K562 (cell line): Measurements from ENCODE around the gene TBC1D2. TPM values are rescaled to one million over a fixed set of nuclear protein-coding genes. Genes with fewer than 3 reads are reported as not detected.

Experiments
- E2F1 ChIP-seq: sonication (generic); formaldehyde crosslinking; IDR thresholded peaks from 2 replicates; pipeline ENCODE4 v1.8.1; 2023; ENCODE audit warnings: mild to moderate bottlenecking, missing genetic modification reagents, moderate library complexity
- ESRRA ChIP-seq: fragments of 450-650 bp; IDR thresholded peaks from 2 replicates; pipeline ENCODE4 v1.6.1; 2014; ENCODE audit warnings: low read depth, mild to moderate bottlenecking, moderate library complexity, borderline replicate concordance
- FOXA3 ChIP-seq, 2 experiments: fragments of 450-650 bp in 1 of 2; sonication (generic) in 1 of 2; formaldehyde crosslinking; IDR thresholded peaks in 1 of 2; conservative IDR thresholded peaks in 1 of 2; 2 replicates each; pipeline versions ENCODE4 v1.4.0 to v1.8.0; 2020 to 2022; ENCODE audit warnings: mild to moderate bottlenecking in 2 of 2, missing genetic modification reagents in 1 of 2
- GABPA ChIP-seq: fragments of 200-800 bp; sonication (Bioruptor generic); conservative IDR thresholded peaks from 2 replicates; pipeline ENCODE4 v1.6.1; 2016; ENCODE audit warnings: low read depth, missing genetic modification characterization, missing compliant biosample characterization
- GATAD2B ChIP-seq: fragments of 450-650 bp; IDR thresholded peaks from 2 replicates; pipeline ENCODE4 v1.6.1; 2017; ENCODE audit warnings: mild to moderate bottlenecking, borderline replicate concordance
- HMGXB4 ChIP-seq: sonication (generic); formaldehyde crosslinking; IDR thresholded peaks from 2 replicates; pipeline ENCODE4 v1.8.1; 2023; ENCODE audit warnings: mild to moderate bottlenecking, missing genetic modification reagents
- KAT2B ChIP-seq: IDR thresholded peaks from one replicate; pipeline ENCODE4 v1.6.1; 2012; ENCODE audit warnings: low read depth, mild to moderate bottlenecking, control low read depth, inconsistent platforms, low read length, moderate library complexity
- MED1 ChIP-seq: sonication (generic); formaldehyde crosslinking; IDR thresholded peaks from 2 replicates; pipeline ENCODE4 v1.8.1; 2023; ENCODE audit warnings: missing genetic modification reagents, borderline replicate concordance
- MTA3 ChIP-seq: fragments of 450-650 bp; formaldehyde crosslinking; IDR thresholded peaks from 2 replicates; pipeline ENCODE4 v1.6.1; 2017; ENCODE audit warnings: mild to moderate bottlenecking, borderline replicate concordance
- NR2C1 ChIP-seq, 2 experiments: fragments of 450-650 bp; IDR thresholded peaks; 2 replicates each; pipeline ENCODE4 v1.6.1; 2017; ENCODE audit warnings: mild to moderate bottlenecking in 2 of 2, antibody characterized with exemption in 1 of 2, inconsistent platforms in 1 of 2, missing compliant biosample characterization in 1 of 2, missing genetic modification characterization in 1 of 2
- NR4A1 ChIP-seq, 2 experiments: fragments of 250-450 bp in 1 of 2; fragments of 450-650 bp in 1 of 2; sonication (Bioruptor Pico) in 1 of 2; IDR thresholded peaks; 2 replicates each; pipeline versions ENCODE4 v1.4.0 to v1.6.1; 2016 to 2020; ENCODE audit warnings: mild to moderate bottlenecking in 2 of 2, missing compliant biosample characterization in 1 of 2, missing genetic modification characterization in 1 of 2, moderate library complexity in 1 of 2
- PHF21A ChIP-seq: fragments of 450-650 bp; IDR thresholded peaks from 2 replicates; pipeline ENCODE4 v1.6.1; 2017; ENCODE audit warnings: low read depth, borderline replicate concordance
- RB1 ChIP-seq: fragments of 450-650 bp; IDR thresholded peaks from 2 replicates; pipeline ENCODE4 v1.6.1; 2017; ENCODE audit warnings: low read depth, mild to moderate bottlenecking
- RNF2 ChIP-seq: sonication (generic); IDR thresholded peaks from 2 replicates; pipeline ENCODE4 v1.6.1; 2016
- TBL1XR1 ChIP-seq, 2 experiments: IDR thresholded peaks; 2 replicates each; pipeline ENCODE4 v1.6.1; 2012; ENCODE audit warnings: improper control_type of control experiment in 2 of 2, low read length in 2 of 2, mild to moderate bottlenecking in 1 of 2
- TFAP4 ChIP-seq: sonication (generic); formaldehyde crosslinking; IDR thresholded peaks from 2 replicates; pipeline ENCODE4 v1.8.0; 2022; ENCODE audit warnings: missing genetic modification reagents, mild to moderate bottlenecking, moderate library complexity, borderline replicate concordance
- TOE1 ChIP-seq, 2 experiments: fragments of 450-650 bp in 1 of 2; sonication (generic) in 1 of 2; formaldehyde crosslinking in 1 of 2; IDR thresholded peaks; 2 replicates each; pipeline versions ENCODE4 v1.7.1 to v1.8.0; 2016 to 2022; ENCODE audit warnings: borderline replicate concordance in 2 of 2, mild to moderate bottlenecking in 2 of 2, antibody characterized with exemption in 1 of 2, inconsistent platforms in 1 of 2, low read depth in 1 of 2, missing genetic modification reagents in 1 of 2, moderate library complexity in 1 of 2
- ZNF395 ChIP-seq: fragments of 200-800 bp; sonication (Bioruptor generic); IDR thresholded peaks from 2 replicates; pipeline ENCODE4 v1.6.1; 2017; ENCODE audit warnings: missing genetic modification characterization, missing compliant biosample characterization
- ZNF830 ChIP-seq: fragments of 250-450 bp; sonication (Bioruptor Pico); IDR thresholded peaks from 2 replicates; pipeline ENCODE4 v1.5.0; 2021; ENCODE audit warnings: mild to moderate bottlenecking
- ZSCAN29 ChIP-seq: fragments of 450-650 bp; IDR thresholded peaks from 2 replicates; pipeline ENCODE4 v1.6.1; 2017
- polyA plus RNA-seq, 8 experiments: library from polyadenylated mRNA; depleted of rRNA in 4 of 8; stranded (reverse) in 5 of 8; unstranded in 3 of 8; fragments of >200 nt; fragmentation: Nextera tagmentation in 2 of 8; fragmentation: Illumina TruSeq in 1 of 8; extraction: Ambion mirVana in 2 of 8; extraction: Trizol in 1 of 8; gene quantifications; 2 replicates each; pipeline versions ENCODE4 v1.2.1 to v1.2.3, GENCODE V29; 2011 to 2014; ENCODE audit warnings: inconsistent platforms in 1 of 8, missing spikeins in 1 of 8
- total RNA-seq, 7 experiments: library from RNA; depleted of rRNA in 6 of 7; stranded (reverse); fragments of >200 nt in 6 of 7; fragmentation: Illumina TruSeq in 2 of 7; extraction: Trizol in 2 of 7; gene quantifications; 2 replicates each; pipeline versions ENCODE4 v1.2.1 to v1.2.3, GENCODE V29; 2011 to 2021; ENCODE audit warnings: low replicate concordance in 1 of 7

The TBC1D2 gene
- total and polyA plus RNA-seq, 9 of the 15 experiments (the other 6 are each of a cell fraction or from before 2014, with no cell fraction given), result 0.10 to 7.0 (median 2.5) TPM

- TF ChIP-seq TFAP4 (CRISPR knock-in tag), result peak; percentile 40; the same call in 1 of the 2 replicates
- TF ChIP-seq ZSCAN29, result no peak
- TF ChIP-seq NR4A1 (CRISPR knock-in tag; IDR thresholded peaks at IDR 0.05), result 0 out of 2 replicates have a peak, but pooled peaks have one; percentile 9
- no peak for TF ChIP-seq NR4A1 (tag; IDR thresholded peaks at IDR 0.05)
- peak; percentile 81 for TF ChIP-seq E2F1
- peak; percentile 36; the same call in 1 of the 2 replicates for TF ChIP-seq GABPA (tag)
- TF ChIP-seq TBL1XR1 (IDR thresholded peaks at IDR 0.05; ENCODE audit: low read length in 2 of 2), result no peak
- peak; percentile 41; the same call in 1 of the 2 replicates for TF ChIP-seq RNF2
- TF ChIP-seq PHF21A, result peak; percentile 9; the same call in 1 of the 2 replicates
- peak in 1 of 2 experiments; percentile 64; a peak in 1 of 4 replicates for TF ChIP-seq FOXA3 (CRISPR knock-in tag; conservative IDR thresholded peaks at IDR 0.05 in 1 of 2, IDR thresholded peaks at IDR 0.05 in 1 of 2)
- TF ChIP-seq RB1, result peak; percentile 50
- TF ChIP-seq MTA3, result peak; percentile 84; the same call in 1 of the 2 replicates
- TF ChIP-seq TOE1 (IDR thresholded peaks at IDR 0.05; ENCODE audit: borderline replicate concordance), result peak; percentile 38; the same call in 1 of the 2 replicates
- TF ChIP-seq TOE1 (CRISPR knock-in tag; IDR thresholded peaks at IDR 0.05; ENCODE audit: borderline replicate concordance, low read depth), result peak; percentile 52; the same call in 1 of the 2 replicates
- TF ChIP-seq ZNF395 (CRISPR knock-in tag), result peak; percentile 83
- TF ChIP-seq GATAD2B, result peak; percentile 92
- peak; percentile 46; the same call in 1 of the 2 replicates for TF ChIP-seq HMGXB4 (CRISPR knock-in tag)
- peak; percentile 25; the same call in 1 of the 2 replicates for TF ChIP-seq ZNF830
- no peak for TF ChIP-seq NR2C1 (IDR thresholded peaks at IDR 0.05)
- TF ChIP-seq NR2C1 (tag; IDR thresholded peaks at IDR 0.05), result no peak
- no peak for TF ChIP-seq KAT2B
- peak; percentile 41; the same call in 1 of the 2 replicates for TF ChIP-seq ESRRA
- TF ChIP-seq MED1, result no peak
These were observed 62.7 kb downstream of the TBC1D2 start, which contains the start of gene CORO2A (continued) for GRCh38 chr9:98192503-98193335.
